Renal pelvis (tissue), 12 donors: ENCODE data around the gene CYB5R4. TPM values are rescaled to one million over a fixed set of nuclear protein-coding genes. Genes with fewer than 3 reads are reported as not detected.
A peak's percentile ranks its signal among the peaks of the same experiment; 100 is the strongest.

ENCODE experiments used
- DNase-seq: peaks from one replicate; pipeline ENCODE4 v3.0.0-alpha.2; 2013
- long read RNA-seq, 16 experiments: transcript quantifications; one replicate each; lab custom pipeline, GENCODE V29; 2026
- polyA plus RNA-seq, 3 donors: library from polyadenylated mRNA; unstranded; fragments of 120-200 nt; gene quantifications; one replicate each; pipeline ENCODE4 v1.2.1, GENCODE V29; 2013; ENCODE audit not compliant: insufficient read length in 3 of 3

Gene CYB5R4
- 1 to 10 TPM; 8.1 to 9.4 (median 8.8) TPM for polyA plus RNA-seq
- long read RNA-seq, donor 1, full-length matches to known transcripts: 1 of 1 reads
- long read RNA-seq, donor 1, partial matches to known transcripts: 0 of 1 reads
- long read RNA-seq, donor 1, other reads (novel, unspliced or antisense): 0 of 1 reads
- long read RNA-seq, donor 2, full-length matches to known transcripts: 2 of 2 reads
- long read RNA-seq, donor 2, partial matches to known transcripts: 0 of 2 reads
- long read RNA-seq, donor 2, other reads (novel, unspliced or antisense): 0 of 2 reads
- long read RNA-seq, donor 3, full-length matches to known transcripts: 1 of 1 reads
- long read RNA-seq, donor 3, partial matches to known transcripts: 0 of 1 reads
- long read RNA-seq, donor 3, other reads (novel, unspliced or antisense): 0 of 1 reads
- long read RNA-seq, donor 4, full-length matches to known transcripts: 3 of 3 reads
- long read RNA-seq, donor 4, partial matches to known transcripts: 0 of 3 reads
- long read RNA-seq, donor 4, other reads (novel, unspliced or antisense): 0 of 3 reads
- long read RNA-seq, donor 5, full-length matches to known transcripts: 1 of 1 reads
- long read RNA-seq, donor 5, partial matches to known transcripts: 0 of 1 reads
- long read RNA-seq, donor 5, other reads (novel, unspliced or antisense): 0 of 1 reads
- long read RNA-seq, donor 6, full-length matches to known transcripts: 1 of 1 reads
- long read RNA-seq, donor 6, partial matches to known transcripts: 0 of 1 reads
- long read RNA-seq, donor 6, other reads (novel, unspliced or antisense): 0 of 1 reads
- long read RNA-seq, donor 7, full-length matches to known transcripts: 1 of 1 reads
- long read RNA-seq, donor 7, partial matches to known transcripts: 0 of 1 reads
- long read RNA-seq, donor 7, other reads (novel, unspliced or antisense): 0 of 1 reads
- long read RNA-seq, donor 8, full-length matches to known transcripts: 1 of 1 reads
- long read RNA-seq, donor 8, partial matches to known transcripts: 0 of 1 reads
- long read RNA-seq, donor 8, other reads (novel, unspliced or antisense): 0 of 1 reads
- long read RNA-seq, donor 9: 0 reads
- long read RNA-seq, donor 10, full-length matches to known transcripts: 1 of 1 reads
- long read RNA-seq, donor 10, partial matches to known transcripts: 0 of 1 reads
- long read RNA-seq, donor 10, other reads (novel, unspliced or antisense): 0 of 1 reads
- long read RNA-seq, donor 11, full-length matches to known transcripts: 1 of 1 reads
- long read RNA-seq, donor 11, partial matches to known transcripts: 0 of 1 reads
- long read RNA-seq, donor 11, other reads (novel, unspliced or antisense): 0 of 1 reads
- long read RNA-seq, donor 12, full-length matches to known transcripts: 1 of 1 reads
- long read RNA-seq, donor 12, partial matches to known transcripts: 0 of 1 reads
- long read RNA-seq, donor 12, other reads (novel, unspliced or antisense): 0 of 1 reads
- long read RNA-seq, donor 13, full-length matches to known transcripts: 2 of 2 reads
- long read RNA-seq, donor 13, partial matches to known transcripts: 0 of 2 reads
- long read RNA-seq, donor 13, other reads (novel, unspliced or antisense): 0 of 2 reads
- long read RNA-seq, donor 14: 0 reads
- long read RNA-seq, donor 15, full-length matches to known transcripts: 2 of 2 reads
- long read RNA-seq, donor 15, partial matches to known transcripts: 0 of 2 reads
- long read RNA-seq, donor 15, other reads (novel, unspliced or antisense): 0 of 2 reads
- long read RNA-seq, donor 16, full-length matches to known transcripts: 1 of 1 reads
- long read RNA-seq, donor 16, partial matches to known transcripts: 0 of 1 reads
- long read RNA-seq, donor 16, other reads (novel, unspliced or antisense): 0 of 1 reads

GRCh38 chr6:83859410-83860358, at the start of gene CYB5R4:
Gene CYB5R4 (plus strand): TSS chr6:83859689. CDS start chr6:83859783, 94 bp downstream.
- DNase-seq: peak; percentile 96

GRCh38 chr6:83812595-83812994, 46.9 kb upstream of the CYB5R4 start:
- DNase-seq: no peak

GRCh38 chr6:83815631-83816272, 43.7 kb upstream of the CYB5R4 start:
- DNase-seq: peak; percentile 16

- no peak for DNase-seq
Observed at GRCh38 chr6:83822629-83823169, 36.8 kb upstream of the CYB5R4 start.

- no peak for DNase-seq
Observed at GRCh38 chr6:83824388-83824801, 35.1 kb upstream of the CYB5R4 start.

- no peak for DNase-seq
Observed at GRCh38 chr6:83824831-83825230, 34.7 kb upstream of the CYB5R4 start.

GRCh38 chr6:83827050-83827449, 32.4 kb upstream of the CYB5R4 start:
- DNase-seq: no peak

- DNase-seq: no peak
Observed at GRCh38 chr6:83838727-83839126, 20.8 kb upstream of the CYB5R4 start.

GRCh38 chr6:83844170-83844569, 15.3 kb upstream of the CYB5R4 start:
- DNase-seq: no peak

GRCh38 chr6:83846291-83846690, 13.2 kb upstream of the CYB5R4 start:
- no peak for DNase-seq

- no peak for DNase-seq
Observed at GRCh38 chr6:83847179-83847578, 12.3 kb upstream of the CYB5R4 start.

- DNase-seq: no peak
Observed at GRCh38 chr6:83849127-83849526, 10.4 kb upstream of the CYB5R4 start.

GRCh38 chr6:83849610-83850009, 9.9 kb upstream of the CYB5R4 start:
- DNase-seq: no peak

- no peak for DNase-seq
Observed at GRCh38 chr6:83852528-83853177, 6.8 kb upstream of the CYB5R4 start.

GRCh38 chr6:83853178-83854000, 6.1 kb upstream of the CYB5R4 start, which contains the start of gene RIPPLY2:
Gene RIPPLY2 (plus strand): TSS chr6:83853360. CDS start chr6:83853417, 57 bp downstream.
- DNase-seq: no peak

GRCh38 chr6:83854001-83854501, 5.4 kb upstream of the CYB5R4 start:
- DNase-seq: no peak

- DNase-seq: no peak
Observed at GRCh38 chr6:83854766-83855165, 4.7 kb upstream of the CYB5R4 start.
